Stimulated activated CD8-positive, alpha-beta memory T cell treated with anti-CD3 and anti-CD28 coated beads, Interleukin-15, amount 100 ng/mL, for 48 hours (primary cell): Measurements from ENCODE around the gene CALM3.

Experiments used
- DNase-seq, 2 donors: peaks; one replicate each; pipeline ENCODE4 v3.0.0-alpha.2; 2020; ENCODE audit warnings: low read depth in 2 of 2

Gene CALM3

GRCh38 chr19:46599716-46600373 lies 1.3 kb upstream of the CALM3 start:
- DNase-seq, result no peak

DNA sequence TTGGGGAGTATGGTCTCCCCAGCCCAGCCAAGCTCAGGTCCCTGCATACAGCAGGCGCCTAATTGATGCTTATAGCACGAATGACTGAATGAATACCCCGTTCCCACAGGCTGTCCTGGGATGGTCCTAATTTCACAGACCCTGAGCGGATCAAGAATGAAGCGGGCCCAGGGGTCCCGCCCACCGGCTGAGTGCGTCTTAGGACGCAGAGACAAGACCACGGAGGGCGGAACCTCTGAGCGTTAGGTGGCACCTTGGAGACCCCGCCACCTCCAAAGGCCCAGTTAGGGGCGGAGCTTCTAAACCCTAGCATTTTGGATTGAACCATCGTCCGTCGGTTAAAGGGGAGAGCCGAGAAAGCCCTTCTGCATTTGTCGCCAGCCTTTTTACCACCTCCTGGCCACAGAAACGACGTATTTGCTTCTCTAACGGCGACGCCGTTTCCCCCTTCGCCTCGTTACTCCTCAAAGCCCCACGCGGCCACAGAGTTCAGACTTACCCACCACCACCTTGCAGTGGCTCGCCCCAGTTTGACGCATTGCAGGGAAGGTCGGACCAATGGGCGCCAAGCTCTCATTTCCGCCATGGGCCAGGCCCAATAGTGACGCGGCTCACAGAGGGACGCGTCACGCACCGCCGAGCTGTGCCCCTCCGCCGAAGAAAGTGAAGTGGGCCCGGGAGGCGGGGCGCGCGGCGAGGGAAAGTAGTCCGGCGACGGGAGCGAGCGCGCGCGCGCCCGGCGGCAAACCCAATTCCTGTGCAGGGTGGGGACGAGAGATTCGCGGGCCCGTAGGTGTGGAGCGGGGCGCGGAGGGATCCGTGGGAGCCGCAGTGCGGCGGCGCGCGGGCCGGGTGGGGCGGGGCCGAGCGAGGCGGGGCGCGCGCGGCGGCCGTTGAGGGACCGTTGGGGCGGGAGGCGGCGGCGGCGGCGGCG lies 479 bp upstream of the CALM3 start:
- peak; percentile 91 to 93 for DNase-seq

GRCh38 chr19:46602392-46603194 lies 1.5 kb downstream of the CALM3 start:
- DNase-seq, result peak in 1 of 2 donors; percentile 63

DNA sequence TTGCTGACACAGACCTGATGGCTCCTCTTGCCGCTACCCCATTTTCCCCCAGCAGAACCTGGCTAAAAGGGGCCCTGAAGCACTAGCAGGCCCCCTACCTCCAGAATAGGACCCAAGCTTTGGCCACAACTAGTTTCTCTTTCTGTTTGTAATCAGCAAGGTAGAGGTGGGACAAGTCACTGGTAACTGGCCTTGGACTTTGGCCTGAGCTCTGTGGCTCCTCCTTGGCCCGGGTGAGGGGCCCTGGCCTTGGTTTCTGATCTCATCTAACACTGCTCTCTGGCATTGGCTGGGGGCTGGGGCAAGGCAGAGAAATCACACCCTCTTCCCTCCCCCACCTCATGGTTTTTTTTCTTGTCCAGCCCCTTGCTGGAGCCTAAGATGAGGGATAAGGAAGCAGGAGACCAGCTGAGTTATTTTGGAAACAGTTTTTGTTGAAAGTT lies 2.1 kb downstream of the CALM3 start:
- DNase-seq, result no peak

GRCh38 chr19:46603752-46604231 lies 2.7 kb downstream of the CALM3 start:
- no peak for DNase-seq

- no peak for DNase-seq
Observed at GRCh38 chr19:46604781-46605355, 3.7 kb downstream of the CALM3 start.

- no peak for DNase-seq
Observed at GRCh38 chr19:46605356-46605821, 4.3 kb downstream of the CALM3 start.

DNA sequence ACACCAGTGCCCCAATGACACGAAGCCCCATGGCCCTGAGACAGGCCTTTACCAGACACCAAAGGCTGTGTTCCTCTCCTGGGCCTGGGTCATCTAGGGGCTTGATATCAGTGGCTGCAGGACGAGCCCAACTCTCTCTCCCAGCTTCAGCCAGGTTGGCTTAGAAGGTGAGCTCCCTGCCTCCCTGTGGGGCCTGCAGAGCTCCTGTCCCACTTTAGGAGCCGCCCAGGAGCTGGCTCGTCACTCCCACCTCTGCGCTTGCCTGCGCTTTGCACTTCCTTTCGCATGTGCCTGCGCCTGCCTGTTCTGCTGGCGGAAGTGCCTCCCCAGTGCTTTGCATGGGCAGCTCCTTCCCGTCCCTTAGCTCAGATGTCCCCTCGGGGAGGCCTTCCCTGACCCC lies 4.9 kb downstream of the CALM3 start:
- DNase-seq, result no peak

DNA sequence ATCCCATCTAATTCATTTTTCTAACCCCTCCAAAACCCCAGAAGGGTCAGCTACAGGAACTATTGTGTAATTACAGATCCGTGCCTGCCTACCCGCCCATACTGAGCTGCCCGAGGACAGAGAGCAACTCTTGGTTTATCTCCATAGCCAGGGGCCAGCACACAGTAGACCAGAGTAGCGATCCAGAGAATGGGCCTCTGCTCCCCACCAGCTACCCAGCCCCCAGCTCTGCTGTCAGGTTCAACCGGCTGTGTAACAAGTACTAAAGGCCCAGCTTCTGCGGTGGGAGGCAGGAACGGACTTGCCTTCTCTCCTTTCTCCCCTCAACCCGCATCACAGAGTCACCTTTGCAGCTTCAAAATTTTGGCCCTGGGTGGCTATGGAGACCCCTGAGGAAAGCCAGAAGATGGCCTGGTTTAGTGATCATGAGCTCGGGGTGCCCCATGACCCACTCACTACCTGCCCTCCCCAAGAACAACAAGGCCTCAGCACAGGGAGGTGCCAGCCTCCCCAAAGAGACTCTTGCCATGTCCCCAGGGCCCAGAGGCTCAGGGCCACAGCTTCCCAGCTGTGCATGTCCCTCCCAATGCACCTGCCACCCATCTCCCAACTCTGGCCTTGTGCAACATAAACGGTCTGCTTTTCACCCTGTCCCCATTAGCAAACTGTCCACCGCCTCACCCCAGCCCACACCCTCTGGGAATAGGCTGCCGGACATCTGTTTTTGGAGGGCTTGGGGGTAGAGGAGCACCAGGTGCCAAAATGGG lies 5.7 kb downstream of the CALM3 start:
- DNase-seq, result no peak

DNA sequence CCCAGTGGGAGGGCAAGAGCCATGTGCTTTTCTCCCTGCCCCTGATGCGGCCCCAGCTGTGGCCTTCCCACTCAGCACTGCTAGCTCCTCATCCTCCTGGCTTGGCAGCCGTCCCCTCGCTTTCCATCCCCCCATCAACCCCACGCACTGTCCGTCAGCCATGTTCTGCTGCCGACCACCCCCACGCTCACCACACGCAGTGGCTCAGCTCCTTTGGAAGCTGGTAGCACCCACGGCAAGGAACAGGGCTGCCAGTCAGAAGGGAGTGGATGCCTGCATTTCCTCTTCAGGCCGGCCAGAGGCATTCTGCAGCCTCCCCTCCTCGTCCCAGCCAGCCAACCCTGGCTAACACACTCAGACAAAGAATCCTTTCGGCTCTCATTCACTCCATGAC lies 6.3 kb downstream of the CALM3 start:
- DNase-seq, result no peak

DNA sequence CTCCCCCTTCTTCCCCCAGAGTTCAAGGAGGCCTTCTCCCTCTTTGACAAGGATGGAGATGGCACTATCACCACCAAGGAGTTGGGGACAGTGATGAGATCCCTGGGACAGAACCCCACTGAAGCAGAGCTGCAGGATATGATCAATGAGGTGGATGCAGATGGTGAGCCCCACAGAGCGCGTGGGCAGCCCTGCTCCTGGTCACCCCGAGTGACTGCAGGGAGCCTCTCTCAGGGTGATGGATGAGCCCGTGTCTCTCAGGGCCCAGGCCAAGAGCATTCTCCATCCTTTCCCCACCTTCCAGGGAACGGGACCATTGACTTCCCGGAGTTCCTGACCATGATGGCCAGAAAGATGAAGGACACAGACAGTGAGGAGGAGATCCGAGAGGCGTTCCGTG lies 7.0 kb downstream of the CALM3 start:
- DNase-seq, result no peak

- DNase-seq, result no peak
Observed at GRCh38 chr19:46608581-46609345, 7.6 kb downstream of the CALM3 start.

DNA sequence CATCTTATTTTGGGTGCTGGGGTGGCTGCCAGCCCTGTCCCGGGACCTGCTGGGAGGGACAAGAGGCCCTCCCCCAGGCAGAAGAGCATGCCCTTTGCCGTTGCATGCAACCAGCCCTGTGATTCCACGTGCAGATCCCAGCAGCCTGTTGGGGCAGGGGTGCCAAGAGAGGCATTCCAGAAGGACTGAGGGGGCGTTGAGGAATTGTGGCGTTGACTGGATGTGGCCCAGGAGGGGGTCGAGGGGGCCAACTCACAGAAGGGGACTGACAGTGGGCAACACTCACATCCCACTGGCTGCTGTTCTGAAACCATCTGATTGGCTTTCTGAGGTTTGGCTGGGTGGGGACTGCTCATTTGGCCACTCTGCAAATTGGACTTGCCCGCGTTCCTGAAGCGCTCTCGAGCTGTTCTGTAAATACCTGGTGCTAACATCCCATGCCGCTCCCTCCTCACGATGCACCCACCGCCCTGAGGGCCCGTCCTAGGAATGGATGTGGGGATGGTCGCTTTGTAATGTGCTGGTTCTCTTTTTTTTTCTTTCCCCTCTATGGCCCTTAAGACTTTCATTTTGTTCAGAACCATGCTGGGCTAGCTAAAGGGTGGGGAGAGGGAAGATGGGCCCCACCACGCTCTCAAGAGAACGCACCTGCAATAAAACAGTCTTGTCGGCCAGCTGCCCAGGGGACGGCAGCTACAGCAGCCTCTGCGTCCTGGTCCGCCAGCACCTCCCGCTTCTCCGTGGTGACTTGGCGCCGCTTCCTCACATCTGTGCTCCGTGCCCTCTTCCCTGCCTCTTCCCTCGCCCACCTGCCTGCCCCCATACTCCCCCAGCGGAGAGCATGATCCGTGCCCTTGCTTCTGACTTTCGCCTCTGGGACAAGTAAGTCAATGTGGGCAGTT lies 8.6 kb downstream of the CALM3 start:
- DNase-seq, result no peak

- DNase-seq, result no peak
Observed at GRCh38 chr19:46610413-46610775, 9.3 kb downstream of the CALM3 start.

DNA sequence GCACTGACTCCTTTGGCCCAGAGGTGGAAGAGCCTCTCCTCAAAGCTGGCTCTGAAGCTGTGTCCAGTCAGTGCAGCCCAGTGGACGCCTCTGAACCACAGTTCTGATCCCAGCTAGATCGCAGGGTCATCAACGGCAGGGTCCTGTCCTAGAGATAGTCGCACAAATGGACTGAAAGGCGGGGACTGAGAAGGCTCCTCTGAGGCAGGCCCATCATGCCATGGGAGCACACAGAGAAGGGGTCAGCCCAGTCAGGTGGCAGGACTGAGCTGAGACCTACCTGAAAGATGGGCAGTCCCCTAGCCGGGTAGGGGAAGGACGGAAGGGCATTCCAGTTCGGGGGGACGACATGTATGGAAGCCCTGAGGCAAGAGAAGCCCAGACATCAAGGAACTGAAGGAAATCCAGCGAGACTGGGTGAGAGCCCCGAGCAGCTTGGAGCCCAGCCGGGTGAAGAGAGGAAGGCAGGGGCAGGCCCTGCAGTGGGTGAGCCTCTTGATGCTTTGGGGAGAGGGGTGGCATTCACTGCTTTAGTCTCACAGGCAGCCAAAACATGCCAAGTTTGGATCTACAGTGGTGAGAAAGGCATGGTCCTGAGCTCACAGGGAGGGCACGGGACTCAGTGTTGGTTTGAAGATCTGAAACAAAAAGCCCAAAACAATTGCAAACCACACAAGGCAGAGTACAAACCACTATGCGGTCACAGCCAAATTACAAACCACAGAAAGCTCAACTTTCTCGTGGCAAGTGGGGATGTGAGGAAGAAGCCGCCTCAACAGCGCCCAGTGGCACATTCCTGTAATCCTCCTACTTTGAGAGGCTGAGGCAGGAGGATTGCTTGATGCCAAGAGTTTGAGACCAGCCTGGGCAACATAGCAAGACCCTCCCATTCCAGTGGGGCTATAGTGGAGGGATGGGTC lies 10.0 kb downstream of the CALM3 start:
- no peak for DNase-seq

DNA sequence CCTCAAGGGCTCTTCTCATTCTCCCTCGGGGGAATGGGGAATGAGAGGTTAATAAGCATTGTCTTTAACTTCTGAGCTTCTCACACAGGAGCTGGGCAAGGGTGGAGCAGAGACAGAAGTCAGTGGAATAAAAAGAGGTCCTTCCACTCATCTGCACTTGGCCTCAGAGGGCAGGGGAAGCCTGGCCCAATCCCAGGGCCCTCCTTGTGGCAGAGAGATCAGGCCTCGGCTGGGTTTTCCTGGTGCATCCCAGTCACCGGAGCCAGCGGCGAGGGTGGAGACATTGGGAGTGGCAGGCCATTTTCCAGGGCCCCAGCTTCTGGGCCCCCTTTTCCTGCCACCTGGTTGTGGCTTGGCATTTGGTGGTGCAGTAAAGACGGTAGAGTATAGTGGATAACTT lies 10.6 kb downstream of the CALM3 start:
- no peak for DNase-seq

DNA sequence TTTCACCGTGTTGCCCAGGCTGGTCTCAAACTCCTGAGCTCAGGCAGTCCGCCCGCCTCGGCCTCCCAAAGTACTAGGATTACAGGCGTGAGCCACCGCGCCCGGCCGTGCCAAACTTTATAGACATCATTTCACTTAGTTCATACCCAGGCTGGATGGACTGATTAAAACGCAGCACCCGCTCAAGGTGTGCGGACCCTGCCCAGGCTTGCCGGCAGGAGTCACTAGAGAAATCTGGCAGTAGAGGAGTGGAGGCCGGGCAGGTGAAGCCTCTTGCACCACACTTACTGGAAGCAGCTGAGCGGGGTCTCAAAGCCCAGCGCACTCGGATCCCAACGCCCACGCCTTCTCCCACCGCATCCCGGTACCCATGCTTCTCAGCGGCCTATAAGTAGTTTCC lies 12.4 kb downstream of the CALM3 start:
- no peak for DNase-seq

- DNase-seq, result peak; percentile 67
Observed at GRCh38 chr19:46614114-46614722, 13.1 kb downstream of the CALM3 start.
